HepG2 (cell line): ENCODE data around the gene SKIDA1. TPM values are rescaled to one million over a fixed set of nuclear protein-coding genes. Genes with fewer than 3 reads are reported as not detected.
A peak's percentile ranks its signal among the peaks of the same experiment; 100 is the strongest.

Source experiments
- HNRNPK ChIP-seq: fragments of 200-400 bp; formaldehyde crosslinking; IDR thresholded peaks from 2 replicates; pipeline ENCODE4 v1.6.1; 2018; ENCODE audit warnings: low read length, low read depth, moderate library complexity, mild to moderate bottlenecking; ENCODE audit not compliant: poor library complexity, severe bottlenecking
- KLF16 ChIP-seq, 2 experiments: sonication (generic) in 1 of 2; formaldehyde crosslinking in 1 of 2; IDR thresholded peaks; 2 replicates each; pipeline versions ENCODE4 v1.6.1 to v1.8.0; 2016 to 2023; ENCODE audit warnings: missing genetic modification reagents in 2 of 2, missing compliant biosample characterization in 1 of 2
- NFATC3 ChIP-seq: sonication (generic); formaldehyde crosslinking; IDR thresholded peaks from 2 replicates; pipeline ENCODE4 v1.5.1; 2020; ENCODE audit warnings: mild to moderate bottlenecking, missing genetic modification reagents
- PAF1 ChIP-seq: IDR thresholded peaks from 2 replicates; pipeline ENCODE4 v1.6.1; 2016; ENCODE audit warnings: missing genetic modification reagents, missing compliant biosample characterization
- RORA ChIP-seq: sonication (generic); formaldehyde crosslinking; IDR thresholded peaks from 2 replicates; pipeline ENCODE4 v1.5.0; 2020; ENCODE audit warnings: mild to moderate bottlenecking, missing genetic modification reagents, moderate library complexity
- SP140L ChIP-seq: sonication (generic); formaldehyde crosslinking; IDR thresholded peaks from 2 replicates; pipeline ENCODE4 v1.4.0; 2020; ENCODE audit warnings: missing genetic modification reagents, borderline replicate concordance
- TOPORS ChIP-seq: sonication (generic); formaldehyde crosslinking; IDR thresholded peaks from 2 replicates; pipeline ENCODE4 v1.8.0; 2023; ENCODE audit warnings: mild to moderate bottlenecking, missing genetic modification reagents
- ZBTB34 ChIP-seq: sonication (generic); formaldehyde crosslinking; IDR thresholded peaks from 2 replicates; pipeline ENCODE4 v1.8.0; 2022; ENCODE audit warnings: mild to moderate bottlenecking, missing genetic modification reagents
- ZBTB8A ChIP-seq: sonication (generic); formaldehyde crosslinking; IDR thresholded peaks from 2 replicates; pipeline ENCODE4 v1.4.0; 2020; ENCODE audit warnings: mild to moderate bottlenecking, low read depth, missing genetic modification reagents, borderline replicate concordance
- ZFX ChIP-seq: sonication (generic); formaldehyde crosslinking; IDR thresholded peaks from 2 replicates; pipeline ENCODE4 v1.4.0; 2020; ENCODE audit warnings: mild to moderate bottlenecking, low read depth, missing genetic modification reagents, moderate library complexity
- ZKSCAN8 ChIP-seq: IDR thresholded peaks from 2 replicates; pipeline ENCODE4 v1.6.1; 2016; ENCODE audit warnings: borderline replicate concordance, missing genetic modification reagents, missing compliant biosample characterization
- ZNF207 ChIP-seq: fragments of 450-650 bp; IDR thresholded peaks from 2 replicates; pipeline ENCODE4 v1.6.1; 2016; ENCODE audit warnings: antibody characterized with exemption, borderline replicate concordance
- ZNF34 ChIP-seq: sonication (generic); formaldehyde crosslinking; IDR thresholded peaks from 2 replicates; pipeline ENCODE4 v1.4.0; 2020; ENCODE audit warnings: mild to moderate bottlenecking, missing genetic modification reagents, borderline replicate concordance
- ZNF430 ChIP-seq: sonication (generic); formaldehyde crosslinking; IDR thresholded peaks from 2 replicates; pipeline ENCODE4 v1.9.0; 2021; ENCODE audit warnings: mild to moderate bottlenecking, missing genetic modification reagents
- ZNF558 ChIP-seq: sonication (generic); formaldehyde crosslinking; IDR thresholded peaks from 2 replicates; pipeline ENCODE4 v1.9.0; 2022; ENCODE audit warnings: mild to moderate bottlenecking, missing genetic modification reagents, borderline replicate concordance
- ZNF577 ChIP-seq: sonication (generic); formaldehyde crosslinking; IDR thresholded peaks from 2 replicates; pipeline ENCODE4 v1.4.0; 2020; ENCODE audit warnings: mild to moderate bottlenecking, low read depth, missing genetic modification reagents, borderline replicate concordance
- ZNF703 ChIP-seq: sonication (generic); formaldehyde crosslinking; IDR thresholded peaks from 2 replicates; pipeline ENCODE4 v1.5.1; 2020; ENCODE audit warnings: missing genetic modification reagents, mild to moderate bottlenecking, moderate library complexity, borderline replicate concordance
- ZNF883 ChIP-seq: sonication (generic); formaldehyde crosslinking; IDR thresholded peaks from 2 replicates; pipeline ENCODE4 v1.5.1; 2020; ENCODE audit warnings: mild to moderate bottlenecking, missing genetic modification reagents; ENCODE audit errors: not compliant biosample characterization
- polyA plus RNA-seq, 8 experiments: library from polyadenylated mRNA; depleted of rRNA in 3 of 8; stranded (reverse) in 7 of 8; unstranded in 1 of 8; fragments of >200 nt; fragmentation: Illumina TruSeq in 4 of 8; extraction: Trizol in 4 of 8; gene quantifications; 2 replicates each; pipeline versions ENCODE4 v1.2.1 to v1.2.3, GENCODE V29; 2011 to 2016; ENCODE audit warnings: low read depth in 4 of 8, missing spikeins in 1 of 8, mixed read lengths in 1 of 8; ENCODE audit not compliant: insufficient read depth in 1 of 8
- total RNA-seq, 5 experiments: library from RNA; depleted of rRNA; stranded (reverse); fragments of >200 nt; fragmentation: Illumina TruSeq; extraction: Trizol; gene quantifications; 2 replicates each; pipeline ENCODE4 v1.2.3, GENCODE V29; 2016; ENCODE audit warnings: low read depth in 1 of 5
- TF ChIP-seq, protein P1 (sequence below): sonication (generic); formaldehyde crosslinking; IDR thresholded peaks from 2 replicates; pipeline ENCODE4 v1.5.1; 2020; ENCODE audit warnings: mild to moderate bottlenecking, missing genetic modification reagents, moderate library complexity
- TF ChIP-seq, protein P2 (sequence below): sonication (generic); formaldehyde crosslinking; IDR thresholded peaks from 2 replicates; pipeline ENCODE4 v1.5.1; 2020; ENCODE audit warnings: missing genetic modification reagents, mild to moderate bottlenecking, borderline replicate concordance
- TF ChIP-seq, protein P3 (sequence below): IDR thresholded peaks from 2 replicates; pipeline ENCODE4 v1.6.1; 2016; ENCODE audit warnings: low read depth

Gene SKIDA1
- total and polyA plus RNA-seq, 2 of the 13 experiments (the other 11 are each of a cell fraction or from before 2014, with no cell fraction given), result 0.73 to 1.5 TPM

GRCh38 chr10:21496343-21497176, 28.9 kb downstream of the SKIDA1 start (continued):
- TF ChIP-seq, protein P1, sequence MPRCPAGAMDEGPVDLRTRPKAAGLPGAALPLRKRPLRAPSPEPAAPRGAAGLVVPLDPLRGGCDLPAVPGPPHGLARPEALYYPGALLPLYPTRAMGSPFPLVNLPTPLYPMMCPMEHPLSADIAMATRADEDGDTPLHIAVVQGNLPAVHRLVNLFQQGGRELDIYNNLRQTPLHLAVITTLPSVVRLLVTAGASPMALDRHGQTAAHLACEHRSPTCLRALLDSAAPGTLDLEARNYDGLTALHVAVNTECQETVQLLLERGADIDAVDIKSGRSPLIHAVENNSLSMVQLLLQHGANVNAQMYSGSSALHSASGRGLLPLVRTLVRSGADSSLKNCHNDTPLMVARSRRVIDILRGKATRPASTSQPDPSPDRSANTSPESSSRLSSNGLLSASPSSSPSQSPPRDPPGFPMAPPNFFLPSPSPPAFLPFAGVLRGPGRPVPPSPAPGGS (CRISPR knock-in tag), result peak; percentile 93; the same call in 1 of the 2 replicates
- TF ChIP-seq ZKSCAN8 (CRISPR knock-in tag) (no peak), ZNF703 (CRISPR knock-in tag) (0 out of 2 replicates have a peak, but pooled peaks have one; percentile 63), ZNF883 (CRISPR knock-in tag) (peak; percentile 95), ZFX (CRISPR knock-in tag) (peak; percentile 89), ZBTB8A (CRISPR knock-in tag) (peak; percentile 63; the same call in 1 of the 2 replicates), ZNF558 (peak; percentile 70; the same call in 1 of the 2 replicates), HNRNPK (peak; percentile 92), NFATC3 (0 out of 2 replicates have a peak, but pooled peaks have one; percentile 81), ZNF430 (CRISPR knock-in tag) (peak; percentile 98), KLF16 (CRISPR knock-in tag; IDR thresholded peaks at IDR 0.05) (peak in 1 of 2 experiments; percentile 43; a peak in 1 of 4 replicates), SP140L (CRISPR knock-in tag) (no peak), ZNF577 (peak; percentile 76; the same call in 1 of the 2 replicates), ZNF207 (no peak), TOPORS (CRISPR knock-in tag) (peak; percentile 14; the same call in 1 of the 2 replicates), ZNF34 (CRISPR knock-in tag) (peak; percentile 39; the same call in 1 of the 2 replicates), ZBTB34 (no peak; the same call in 1 of the 2 replicates), PAF1 (peak; percentile 11), RORA (CRISPR knock-in tag) (no peak)
- TF ChIP-seq, protein P2, sequence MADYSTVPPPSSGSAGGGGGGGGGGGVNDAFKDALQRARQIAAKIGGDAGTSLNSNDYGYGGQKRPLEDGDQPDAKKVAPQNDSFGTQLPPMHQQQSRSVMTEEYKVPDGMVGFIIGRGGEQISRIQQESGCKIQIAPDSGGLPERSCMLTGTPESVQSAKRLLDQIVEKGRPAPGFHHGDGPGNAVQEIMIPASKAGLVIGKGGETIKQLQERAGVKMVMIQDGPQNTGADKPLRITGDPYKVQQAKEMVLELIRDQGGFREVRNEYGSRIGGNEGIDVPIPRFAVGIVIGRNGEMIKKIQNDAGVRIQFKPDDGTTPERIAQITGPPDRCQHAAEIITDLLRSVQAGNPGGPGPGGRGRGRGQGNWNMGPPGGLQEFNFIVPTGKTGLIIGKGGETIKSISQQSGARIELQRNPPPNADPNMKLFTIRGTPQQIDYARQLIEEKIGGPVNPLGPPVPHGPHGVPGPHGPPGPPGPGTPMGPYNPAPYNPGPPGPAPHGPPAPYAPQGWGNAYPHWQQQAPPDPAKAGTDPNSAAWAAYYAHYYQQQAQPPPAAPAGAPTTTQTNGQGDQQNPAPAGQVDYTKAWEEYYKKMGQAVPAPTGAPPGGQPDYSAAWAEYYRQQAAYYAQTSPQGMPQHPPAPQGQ (CRISPR knock-in tag), result 0 out of 2 replicates have a peak, but pooled peaks have one; percentile 13
- TF ChIP-seq, protein P3, sequence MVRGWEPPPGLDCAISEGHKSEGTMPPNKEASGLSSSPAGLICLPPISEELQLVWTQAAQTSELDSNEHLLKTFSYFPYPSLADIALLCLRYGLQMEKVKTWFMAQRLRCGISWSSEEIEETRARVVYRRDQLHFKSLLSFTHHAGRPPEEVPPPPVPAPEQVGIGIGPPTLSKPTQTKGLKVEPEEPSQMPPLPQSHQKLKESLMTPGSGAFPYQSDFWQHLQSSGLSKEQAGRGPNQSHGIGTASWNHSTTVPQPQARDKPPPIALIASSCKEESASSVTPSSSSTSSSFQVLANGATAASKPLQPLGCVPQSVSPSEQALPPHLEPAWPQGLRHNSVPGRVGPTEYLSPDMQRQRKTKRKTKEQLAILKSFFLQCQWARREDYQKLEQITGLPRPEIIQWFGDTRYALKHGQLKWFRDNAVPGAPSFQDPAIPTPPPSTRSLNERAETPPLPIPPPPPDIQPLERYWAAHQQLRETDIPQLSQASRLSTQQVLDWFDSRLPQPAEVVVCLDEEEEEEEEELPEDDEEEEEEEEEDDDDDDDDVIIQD (CRISPR knock-in tag), result no peak
